NCI-H2196 treated with DMSO at 0.1 percent for 48 hours (cell line): Measurements from ENCODE around the gene TXLNG.
A peak's percentile ranks its signal among the peaks of the same experiment; 100 is the strongest.
"Not testable (repeated sequence)": the region's sequence is repeated elsewhere in the genome, so short reads cannot be mapped to it uniquely, and the experiment has no call there.

Experiments
- DNase-seq: peaks from one replicate; lab custom pipeline; 2025; ENCODE audit not compliant: unreplicated experiment; lab: John Stamatoyannopoulos, UW

Gene TXLNG

GRCh38 chrX:16838202-16839066 lies 52.2 kb downstream of the TXLNG start:
- DNase-seq, result no peak

DNA sequence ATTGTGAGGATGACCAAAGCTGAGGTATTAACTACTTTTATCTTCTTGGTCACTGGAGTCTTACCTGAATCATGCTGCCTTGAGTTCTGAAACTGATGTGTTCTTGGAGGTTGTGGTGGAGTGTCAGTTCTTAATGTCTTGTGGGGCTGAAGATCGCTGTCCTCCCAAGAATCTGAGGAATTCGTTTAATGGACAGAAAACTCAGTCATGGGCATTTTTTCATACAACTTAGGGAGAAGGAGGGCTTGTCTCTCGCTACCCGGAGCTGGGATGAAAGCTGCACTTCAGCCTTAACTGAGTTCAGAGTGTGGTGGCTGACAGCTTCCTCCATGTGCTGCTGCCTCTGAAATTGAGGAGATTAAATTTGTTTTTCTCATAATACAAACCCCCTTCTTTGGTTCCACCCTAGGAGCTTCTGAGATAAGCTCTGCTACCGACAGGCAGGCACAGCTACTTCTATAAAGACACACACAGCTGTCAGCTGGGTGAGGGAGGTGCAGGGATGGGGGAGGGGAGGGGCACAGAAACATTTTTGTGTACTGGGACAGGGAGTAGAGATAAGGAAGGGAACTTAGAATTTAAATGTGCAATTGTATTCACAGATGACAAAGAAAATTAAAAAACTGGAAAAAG lies 53.1 kb downstream of the TXLNG start:
- no peak for DNase-seq

GRCh38 chrX:16839852-16840460 lies 53.7 kb downstream of the TXLNG start:
- DNase-seq, result no peak

GRCh38 chrX:16842684-16843083 lies 56.4 kb downstream of the TXLNG start:
- DNase-seq, result no peak

- no peak for DNase-seq
Observed at GRCh38 chrX:16843208-16843909, 57.1 kb downstream of the TXLNG start.

- no peak for DNase-seq
Observed at GRCh38 chrX:16845686-16846085, 59.4 kb downstream of the TXLNG start.

DNA sequence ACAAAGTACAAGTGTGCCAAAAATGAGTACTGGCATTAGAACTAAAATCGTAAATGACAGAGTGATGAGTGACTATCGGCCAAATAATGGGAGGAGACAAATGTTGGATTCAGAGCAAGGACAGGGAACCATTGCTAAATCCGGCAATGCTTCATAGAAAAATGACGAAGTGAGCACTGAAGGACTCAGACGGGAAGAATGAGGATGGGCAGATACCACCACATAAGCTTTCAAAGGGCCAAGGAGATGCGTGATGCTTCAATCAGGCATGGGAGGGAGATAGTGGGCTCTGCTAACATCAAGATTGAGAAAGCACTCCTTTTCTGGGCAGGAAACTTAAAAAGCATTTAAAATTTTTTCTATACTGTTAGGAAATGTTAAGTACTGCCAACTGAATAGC lies 62.3 kb downstream of the TXLNG start:
- no peak for DNase-seq

- no peak for DNase-seq
Observed at GRCh38 chrX:16851421-16851820, 65.2 kb downstream of the TXLNG start.

DNA sequence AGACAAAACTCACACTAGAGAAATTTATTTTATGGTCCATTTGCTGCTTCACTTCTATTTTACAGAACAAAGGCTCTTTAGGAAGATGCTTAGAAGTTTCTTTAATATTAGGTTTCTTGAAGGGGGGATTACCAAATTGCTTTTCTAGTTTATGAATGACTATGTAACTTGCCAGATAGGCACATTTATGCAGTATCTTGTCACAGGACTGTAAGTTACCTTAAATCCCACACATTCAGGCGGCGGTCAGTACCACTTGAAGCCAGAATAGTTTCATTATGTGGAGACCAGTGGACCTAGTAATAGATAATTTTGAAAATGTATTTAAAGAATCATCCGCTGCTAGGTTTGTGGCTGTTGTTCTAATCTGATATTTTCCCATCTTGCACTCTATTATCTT lies 65.6 kb downstream of the TXLNG start:
- DNase-seq, result no peak

DNA sequence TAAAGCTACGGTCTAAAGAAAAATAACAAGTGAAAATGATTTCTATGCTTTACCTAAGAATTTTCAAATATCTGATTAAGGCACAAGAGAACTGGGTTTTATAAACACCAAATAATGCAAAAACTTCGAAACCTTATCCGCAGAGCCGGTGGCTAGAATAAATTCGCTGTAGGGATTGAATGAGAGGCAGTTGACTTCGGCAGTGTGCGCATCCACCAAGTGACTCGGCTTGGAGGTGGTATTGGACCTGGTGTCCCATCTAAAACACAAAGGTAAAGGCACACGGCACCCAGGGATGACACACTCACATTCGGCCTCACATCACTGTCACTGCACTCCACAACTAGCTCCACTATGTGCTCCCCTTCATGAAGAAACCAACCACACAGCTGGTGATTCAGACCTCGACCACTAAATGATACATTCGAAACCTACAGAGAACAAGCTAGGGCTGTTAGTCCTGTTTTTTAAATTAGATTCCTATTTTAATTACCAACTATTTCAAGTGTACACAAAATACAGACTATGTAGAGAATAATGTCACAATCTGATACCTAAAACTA lies 66.4 kb downstream of the TXLNG start:
- no peak for DNase-seq

GRCh38 chrX:16853537-16853936 lies 67.3 kb downstream of the TXLNG start:
- no peak for DNase-seq

DNA sequence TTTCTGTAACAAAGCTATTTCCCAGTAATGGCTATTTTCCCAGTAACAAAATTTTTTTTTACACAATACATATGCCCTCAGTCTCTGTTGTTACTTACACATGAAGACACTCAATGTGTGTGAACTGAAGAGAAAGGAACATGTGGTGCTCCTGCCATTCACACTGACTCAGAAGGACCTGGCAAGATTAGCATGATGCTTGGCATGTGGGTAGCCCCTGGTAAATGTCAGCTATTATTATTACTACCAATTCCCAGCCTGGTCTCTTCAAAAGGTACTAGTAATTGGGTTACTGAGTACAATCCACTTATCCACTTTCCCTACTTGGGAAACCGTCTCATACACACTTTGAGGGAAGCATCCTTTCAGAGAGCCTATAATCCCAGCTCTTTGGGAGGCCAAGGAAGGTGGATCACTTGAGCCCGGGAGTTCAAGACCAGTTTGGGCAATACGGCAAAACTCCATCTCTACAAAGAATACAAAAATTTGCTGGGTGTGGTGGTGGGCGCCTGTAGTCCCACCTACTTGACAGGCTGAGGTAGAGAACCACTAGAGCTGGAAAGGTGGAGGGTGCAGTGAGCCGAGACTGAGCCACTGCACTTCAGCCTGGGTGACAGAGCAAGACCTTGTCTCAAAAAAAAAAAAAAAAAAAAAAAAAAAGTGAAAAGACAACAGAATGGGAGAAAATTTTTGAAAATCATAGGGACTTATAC lies 69.3 kb downstream of the TXLNG start:
- DNase-seq, result no peak

DNA sequence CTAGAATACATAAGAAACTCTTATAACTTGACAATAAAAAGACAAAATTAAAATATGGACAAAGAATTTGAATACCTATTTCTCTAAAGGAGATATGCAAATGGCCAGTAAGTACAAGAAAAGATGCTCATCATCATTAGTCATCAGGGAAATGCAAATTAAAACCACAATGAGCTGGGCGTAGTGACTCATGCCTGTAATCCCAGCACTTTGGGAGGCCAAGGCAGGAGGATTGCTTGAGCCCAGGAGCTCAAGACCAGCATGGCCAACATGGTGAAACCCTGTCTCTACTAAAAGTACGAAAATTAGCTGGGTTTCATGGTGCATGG lies 69.8 kb downstream of the TXLNG start:
- DNase-seq, result not testable (repeated sequence)

- DNase-seq, result no peak
Observed at GRCh38 chrX:16856744-16857143, 70.5 kb downstream of the TXLNG start.

GRCh38 chrX:16862829-16863228 lies 76.6 kb downstream of the TXLNG start:
- no peak for DNase-seq

- DNase-seq, result no peak
Observed at GRCh38 chrX:16867947-16868346, 81.7 kb downstream of the TXLNG start.

DNA sequence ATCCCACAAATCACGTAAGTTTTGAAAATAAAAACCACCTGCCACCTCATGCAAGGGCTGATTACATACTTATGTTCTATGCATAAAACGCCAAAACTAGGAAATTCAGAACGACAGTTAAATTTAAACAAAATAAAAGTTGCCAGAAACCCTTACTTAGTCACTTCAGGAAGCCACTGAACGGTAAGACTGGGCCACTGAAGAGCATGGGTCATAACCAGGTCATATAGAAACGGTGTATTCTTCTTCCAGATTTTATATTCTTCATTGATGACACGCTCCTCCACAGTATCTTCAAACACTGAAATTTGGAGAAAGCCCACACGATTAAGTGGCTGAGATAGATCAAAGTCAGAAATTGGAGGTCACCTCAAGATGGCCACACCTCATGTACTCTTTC lies 82.7 kb downstream of the TXLNG start:
- no peak for DNase-seq

DNA sequence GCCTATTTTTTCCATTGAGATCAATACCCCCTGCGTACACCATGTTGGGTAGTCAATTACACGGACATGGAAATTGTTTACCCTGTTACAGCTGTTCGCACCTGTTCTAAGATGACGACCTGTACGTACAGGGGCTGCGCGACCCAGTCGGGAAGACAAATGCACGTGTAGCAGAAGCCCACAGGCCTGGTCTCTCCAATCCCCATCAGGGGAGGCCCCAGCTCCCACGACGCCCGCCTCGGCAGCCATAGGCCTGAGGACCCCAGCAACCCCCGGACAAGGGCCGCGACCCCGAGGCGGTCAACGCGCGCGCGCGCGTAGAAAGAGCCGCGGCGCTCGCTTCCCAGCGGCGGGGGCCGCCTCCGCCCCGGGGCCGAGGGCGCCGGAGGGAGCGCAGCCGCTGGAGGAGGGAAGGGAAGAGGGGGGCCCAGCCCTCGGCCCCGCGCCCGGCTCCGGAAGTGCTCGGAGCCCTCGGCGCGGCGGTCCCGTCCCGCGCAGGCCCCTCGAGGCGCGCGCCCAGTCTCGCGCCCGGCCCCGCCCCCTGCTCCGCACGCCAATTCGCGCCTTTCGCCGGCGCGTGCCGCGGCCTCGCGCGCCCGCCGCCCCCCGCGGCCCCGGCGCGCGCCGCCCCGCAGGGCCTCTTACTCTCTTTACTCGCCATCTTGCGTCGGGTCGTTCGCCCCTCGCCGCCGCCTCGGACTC lies 83.3 kb downstream of the TXLNG start:
- DNase-seq, result peak; percentile 15

GRCh38 chrX:16870095-16870861 lies 84.0 kb downstream of the TXLNG start, which contains the start of gene RBBP7:
TSS of gene RBBP7 (minus strand) at chrX:16870362. CDS start at chrX:16870053, 309 bp downstream.
- peak; percentile 74 for DNase-seq
